Hematopoietic multipotent progenitor cell treated with erythropoietin and hydrocortisone succinate and interleukin-3 and kit ligand, for 8 days (in vitro differentiated cells): ENCODE results near the gene CAPN15.

Experiments
- DNase-seq: peaks from one replicate; pipeline ENCODE4 v3.0.0-alpha.2; 2015

The CAPN15 gene

DNA sequence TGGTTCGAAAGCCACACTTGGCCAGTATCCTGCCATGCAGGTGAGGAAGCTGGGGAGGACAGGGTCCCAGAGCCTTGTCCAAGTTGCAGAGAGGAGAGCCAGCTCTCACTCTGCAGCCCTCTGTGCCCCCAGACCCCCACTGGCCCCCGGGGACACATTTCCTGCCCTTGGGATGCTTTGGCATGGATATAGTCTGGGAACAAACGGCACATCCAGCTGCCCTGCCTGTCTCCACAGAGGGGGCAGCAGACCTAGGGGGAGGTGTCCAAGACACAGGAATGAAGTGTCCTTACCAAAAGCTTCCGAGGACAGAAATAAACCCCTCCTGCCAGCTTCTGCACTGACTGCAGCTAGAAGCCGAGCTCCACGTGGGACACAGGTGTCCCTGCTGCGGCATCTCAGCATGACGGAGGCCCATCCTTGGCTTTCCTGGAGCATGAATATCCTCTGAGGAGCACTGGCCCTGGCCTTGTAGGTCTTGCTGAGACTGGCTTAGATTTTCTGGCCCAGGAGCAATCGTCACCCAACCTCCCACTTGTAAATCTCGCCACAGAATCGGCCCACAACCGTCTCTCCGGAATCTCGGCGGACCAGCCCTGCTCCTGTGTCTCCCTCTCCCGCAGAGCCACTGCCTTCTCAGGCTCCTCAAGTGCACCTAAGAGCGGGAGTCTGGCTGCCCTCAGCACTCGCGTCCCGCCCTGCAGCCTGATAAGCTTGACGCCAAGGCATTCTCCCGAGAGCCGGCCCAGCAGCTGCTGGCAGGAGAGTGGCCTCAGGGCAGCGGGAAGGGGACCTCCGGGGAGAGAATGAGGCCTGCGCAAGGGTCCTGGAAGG is 1.1 kb upstream of the CAPN15 start:
- peak; percentile 80 for DNase-seq

DNA sequence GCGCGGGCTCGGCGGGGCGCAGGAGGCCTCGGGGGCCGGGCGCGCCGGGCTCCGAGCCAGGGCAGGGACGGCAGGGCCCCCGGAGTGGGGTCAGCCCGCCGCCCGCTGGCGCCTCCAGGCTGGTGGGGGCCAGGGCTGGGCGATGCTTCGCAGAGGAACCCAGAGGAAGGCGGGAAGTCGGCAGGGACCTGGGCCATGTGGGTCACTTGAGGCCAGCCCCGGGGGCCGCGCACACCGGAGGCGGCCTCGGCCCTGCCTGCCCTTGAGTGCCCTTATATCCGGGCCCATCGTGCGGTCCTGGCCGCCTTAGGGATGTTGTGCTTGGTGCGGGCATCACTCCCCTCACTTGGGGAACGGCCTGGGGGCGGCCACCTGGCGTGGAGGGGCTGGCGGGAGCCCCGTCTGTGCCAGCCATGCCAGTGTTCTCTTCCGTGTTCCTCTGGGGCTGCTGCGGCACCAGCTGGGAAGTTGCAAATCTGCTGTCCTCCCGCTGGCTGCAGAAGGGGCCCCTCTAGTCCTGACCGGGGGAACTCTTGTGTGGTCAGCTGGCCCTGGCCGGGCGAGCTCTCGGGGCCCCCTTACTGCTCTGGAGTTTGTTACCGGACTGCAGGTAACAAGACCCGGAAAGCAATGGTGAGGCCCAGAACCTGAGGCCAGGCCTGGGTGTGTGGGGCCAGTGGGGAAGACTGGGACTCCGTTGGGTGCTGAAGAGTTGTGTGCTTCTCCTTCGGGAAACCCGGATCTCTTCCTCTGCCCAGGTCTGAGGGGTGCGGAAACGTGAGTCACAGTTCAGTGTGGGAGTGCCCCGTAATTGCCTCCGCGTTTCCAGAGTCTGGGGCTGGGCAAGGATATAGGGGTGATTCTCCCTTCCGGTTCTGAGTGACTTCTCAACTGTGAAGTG is 849 bp downstream of the CAPN15 start:
- DNase-seq = peak; percentile 74

DNA sequence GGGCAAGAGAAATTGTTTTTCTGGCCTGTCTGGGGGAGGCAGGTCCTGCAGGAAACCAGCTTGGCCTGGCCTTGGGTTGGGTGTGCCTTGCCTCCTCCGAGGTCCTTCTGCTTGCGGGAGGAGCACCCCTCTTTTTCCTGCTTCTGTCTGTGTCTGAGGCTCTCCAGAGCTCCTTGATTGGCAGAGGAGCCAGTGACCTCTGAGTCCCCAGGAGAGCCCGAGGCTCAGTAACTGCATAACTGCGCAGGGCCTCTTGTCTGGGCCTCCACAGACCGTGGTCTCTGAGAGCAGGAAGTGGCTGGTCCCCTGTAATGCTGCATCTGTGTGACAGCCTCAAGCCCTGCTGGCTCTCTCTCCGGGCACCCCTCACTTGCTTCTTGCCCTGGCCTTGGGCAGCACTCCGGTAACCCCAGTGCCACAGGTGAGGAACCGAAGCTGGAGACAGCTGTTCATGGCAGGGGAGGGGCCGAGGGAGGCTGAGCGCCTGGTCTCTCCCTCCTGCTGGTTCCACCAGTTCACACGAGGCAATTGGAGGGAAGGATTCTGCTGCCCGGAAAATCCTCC is 1.6 kb downstream of the CAPN15 start:
- no peak for DNase-seq

DNA sequence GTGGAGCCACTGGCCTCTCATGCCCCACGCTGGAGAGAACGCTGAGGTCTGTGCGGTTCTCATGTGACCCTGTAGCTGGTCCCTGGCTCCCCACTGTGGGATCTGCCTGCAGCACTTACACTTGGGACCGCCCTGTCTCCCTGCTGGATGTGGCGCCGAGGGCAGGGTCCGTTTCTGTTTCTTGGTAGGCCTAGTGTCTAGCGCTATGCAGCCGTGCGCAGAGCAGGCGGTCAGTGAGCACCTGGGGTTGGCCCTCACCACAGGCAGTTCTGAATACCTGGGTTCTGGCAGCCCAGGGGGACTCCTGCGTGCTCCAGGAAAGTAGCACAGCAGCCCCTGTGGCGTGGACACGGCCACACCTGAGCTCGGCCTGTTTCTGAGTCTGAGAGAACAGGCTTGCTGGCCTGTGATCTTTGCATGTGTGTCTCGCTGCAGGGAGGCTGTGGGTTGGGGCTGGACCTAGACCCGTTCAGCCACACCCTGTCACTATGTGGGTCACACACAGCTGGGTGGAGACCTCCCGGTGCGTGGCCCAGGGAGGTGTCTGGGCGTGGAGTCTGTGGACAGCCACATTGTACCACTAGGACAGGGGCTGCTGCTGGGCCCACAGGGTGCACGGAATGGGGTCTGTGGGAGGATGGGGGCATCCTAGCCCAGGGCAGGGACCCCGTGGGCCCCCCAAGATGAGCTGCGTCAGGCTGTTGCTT is 2.8 kb downstream of the CAPN15 start:
- DNase-seq = peak; percentile 43

DNA sequence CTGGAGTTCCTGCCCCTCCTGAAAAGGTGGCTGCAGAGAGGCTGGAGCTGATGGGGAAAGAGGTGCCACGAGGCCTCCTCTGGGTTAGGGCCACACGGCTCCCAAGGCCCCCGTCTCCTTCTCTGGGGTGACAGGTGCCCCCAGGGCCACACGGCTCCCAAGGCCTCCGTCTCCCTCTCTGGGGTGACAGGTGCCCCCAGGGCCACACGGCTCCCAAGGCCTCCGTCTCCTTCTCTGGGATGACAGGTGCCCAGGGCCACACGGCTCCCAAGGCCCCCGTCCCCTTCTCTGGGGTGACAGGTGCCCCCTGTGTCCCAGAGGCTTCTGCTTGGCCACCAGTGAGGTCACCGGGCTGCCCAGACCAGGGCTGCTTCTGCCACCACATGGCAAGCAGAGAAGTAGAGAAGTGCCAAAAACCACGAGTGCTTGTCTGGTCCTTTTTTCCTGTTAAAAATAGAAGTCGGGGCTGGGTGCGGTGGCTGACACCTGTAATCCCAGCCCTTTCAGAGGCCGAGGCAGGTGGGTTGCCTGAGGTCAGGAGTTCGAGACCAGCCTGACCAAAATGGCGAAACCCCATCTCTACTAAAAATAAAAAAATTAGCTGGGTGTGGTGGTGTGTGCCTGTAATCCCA is 4.1 kb downstream of the CAPN15 start:
- DNase-seq = no peak

DNA sequence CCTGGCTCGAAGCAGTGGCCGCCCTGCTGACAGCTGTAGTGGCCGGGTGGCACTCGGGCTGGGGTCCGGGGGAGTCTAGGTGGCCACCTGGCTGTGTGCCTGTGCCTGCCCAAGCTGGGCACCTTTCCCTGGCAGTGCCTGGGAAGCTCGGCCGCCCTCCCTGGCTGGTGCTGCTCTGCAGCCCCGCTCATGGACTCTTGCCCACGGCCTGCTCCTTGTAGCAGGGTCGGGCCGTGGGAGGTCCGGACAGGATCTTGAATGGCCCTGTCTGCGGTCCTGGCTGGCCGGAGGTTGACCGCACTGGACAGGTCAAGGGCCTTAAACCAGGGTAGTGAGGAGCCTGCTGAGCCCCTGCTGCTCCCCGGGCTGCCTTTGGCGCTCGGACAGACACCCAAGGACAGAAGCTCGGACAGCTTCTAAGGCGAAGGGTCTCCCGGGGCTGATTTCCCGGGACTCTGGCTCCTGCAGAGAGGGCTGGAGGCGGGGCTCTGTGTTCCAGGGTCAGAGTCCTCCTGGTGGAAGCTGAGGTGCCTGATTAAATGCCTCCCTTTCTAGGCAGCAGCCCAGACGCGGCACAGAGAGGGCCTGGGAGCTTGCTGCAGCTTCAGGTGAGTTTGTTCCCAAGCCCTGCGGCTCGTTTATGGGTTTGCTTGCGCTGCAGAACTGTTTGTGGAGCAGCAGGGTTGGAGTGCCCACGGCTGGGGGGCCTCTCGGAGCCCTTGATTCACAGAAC is 6.0 kb downstream of the CAPN15 start:
- no peak for DNase-seq

DNA sequence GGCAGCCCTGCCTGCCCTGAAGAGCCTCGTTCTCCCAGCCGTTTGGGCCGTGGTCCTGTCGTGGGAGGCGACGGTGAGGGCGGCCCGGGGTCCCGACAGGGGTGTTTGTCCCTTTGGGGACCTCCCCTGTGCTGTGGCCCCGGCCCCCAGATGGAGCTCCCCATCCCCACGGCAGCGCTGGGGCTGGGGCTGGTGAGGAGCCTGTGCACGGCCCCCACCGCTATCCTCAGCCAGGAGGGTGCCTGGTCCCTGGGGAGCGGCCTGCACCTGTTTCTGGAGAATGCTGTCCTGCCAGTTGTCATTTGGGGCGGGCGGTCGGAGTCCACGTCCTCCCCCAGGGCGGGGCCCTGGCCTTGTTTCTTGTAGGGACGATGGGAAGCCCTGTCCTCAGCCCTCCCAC is 6.6 kb downstream of the CAPN15 start:
- no peak for DNase-seq

DNA sequence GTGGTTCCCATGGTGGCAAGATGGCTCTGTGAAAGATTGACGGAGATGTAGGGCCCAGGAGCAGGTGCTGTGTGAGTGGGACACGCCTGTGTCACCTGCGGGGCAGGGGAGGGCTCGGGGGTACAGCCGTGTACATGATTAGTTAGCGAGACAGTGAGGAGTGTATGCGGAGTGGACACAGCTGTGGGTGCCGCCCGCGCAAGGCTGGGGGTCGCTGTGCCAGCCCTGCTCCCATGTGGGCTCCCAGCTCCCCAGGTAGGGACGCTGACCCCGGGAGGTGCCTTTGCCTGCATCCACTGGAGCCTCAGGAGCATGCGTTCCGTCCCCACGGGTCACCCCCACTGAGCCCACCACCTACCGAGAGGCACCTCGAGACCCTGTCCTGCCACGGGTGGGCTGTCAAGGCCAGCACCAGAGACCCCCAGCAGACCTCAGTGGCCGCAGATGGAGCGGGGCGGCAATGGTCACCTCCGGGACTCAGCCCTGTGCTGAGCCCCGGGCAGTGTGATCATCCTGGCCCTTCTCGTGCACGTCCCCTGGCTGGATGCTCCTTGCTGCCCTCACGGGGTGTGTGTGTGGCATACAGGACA is 7.4 kb downstream of the CAPN15 start:
- DNase-seq = no peak

DNA sequence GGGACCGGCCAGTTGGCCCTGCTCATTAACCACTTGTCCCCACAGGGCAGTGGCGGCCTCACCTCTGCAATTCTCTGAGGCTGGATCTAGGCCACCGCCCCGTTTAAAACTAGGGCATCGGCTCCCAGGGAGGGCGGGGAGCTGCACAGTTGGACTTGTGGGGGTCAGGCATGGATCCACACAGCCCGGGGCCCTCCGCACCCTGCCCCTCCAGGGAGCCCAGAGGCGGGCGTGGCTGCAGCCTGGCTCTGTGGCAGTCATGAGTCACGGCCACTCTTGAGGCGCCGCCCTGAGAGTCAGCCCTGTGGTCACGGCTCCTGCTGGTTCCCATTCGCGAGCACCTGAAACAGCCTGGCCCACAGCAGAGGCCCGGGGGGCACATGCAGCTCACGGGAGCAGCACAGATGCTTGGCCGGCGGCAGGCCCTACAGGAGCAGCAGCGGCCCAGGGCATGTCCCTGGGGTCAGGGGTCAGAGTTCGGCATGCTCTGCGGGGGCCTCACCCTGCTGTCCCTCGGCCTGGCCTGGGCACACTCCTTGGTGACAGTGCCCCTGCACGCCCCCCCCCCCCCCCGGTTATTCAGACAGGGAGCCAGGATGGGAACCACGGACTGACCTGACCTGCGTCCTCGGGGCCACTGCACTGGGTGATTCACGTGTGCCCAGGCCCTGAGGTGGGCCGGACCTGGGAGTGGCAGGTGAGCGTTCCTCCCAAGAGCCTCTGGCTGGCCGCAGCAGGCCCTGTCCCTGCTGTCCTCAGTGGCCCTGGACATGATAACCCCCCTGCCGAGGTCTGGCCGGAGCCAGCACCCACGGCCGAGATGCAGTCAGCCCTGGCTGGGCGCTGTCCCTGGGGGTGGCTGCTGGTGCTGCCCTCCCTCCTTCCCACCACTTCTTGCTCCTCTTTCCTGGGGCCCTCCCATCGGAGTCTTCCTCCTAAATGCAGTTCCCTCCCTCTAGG is 8.2 kb downstream of the CAPN15 start:
- peak; percentile 84 for DNase-seq

DNA sequence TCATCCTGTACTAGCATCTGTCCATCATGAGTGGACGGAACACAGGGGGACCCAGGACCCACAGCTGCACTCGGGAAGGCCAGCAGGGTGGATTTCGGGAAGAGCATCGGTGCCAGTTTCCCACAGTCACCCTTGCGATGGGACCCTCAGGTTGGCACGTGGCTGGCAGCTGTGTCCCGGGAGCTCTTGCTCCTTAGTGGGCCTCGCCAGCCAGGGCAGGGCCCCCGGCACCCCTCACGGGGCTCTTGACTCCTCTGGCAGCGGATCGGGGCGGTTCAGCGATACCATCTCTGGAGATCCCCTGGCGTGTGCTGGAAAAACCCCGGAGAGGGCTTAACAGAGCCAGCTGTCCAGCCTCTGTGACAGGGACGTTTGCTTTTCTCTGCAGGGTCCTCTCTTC is 9.2 kb downstream of the CAPN15 start:
- no peak for DNase-seq

DNA sequence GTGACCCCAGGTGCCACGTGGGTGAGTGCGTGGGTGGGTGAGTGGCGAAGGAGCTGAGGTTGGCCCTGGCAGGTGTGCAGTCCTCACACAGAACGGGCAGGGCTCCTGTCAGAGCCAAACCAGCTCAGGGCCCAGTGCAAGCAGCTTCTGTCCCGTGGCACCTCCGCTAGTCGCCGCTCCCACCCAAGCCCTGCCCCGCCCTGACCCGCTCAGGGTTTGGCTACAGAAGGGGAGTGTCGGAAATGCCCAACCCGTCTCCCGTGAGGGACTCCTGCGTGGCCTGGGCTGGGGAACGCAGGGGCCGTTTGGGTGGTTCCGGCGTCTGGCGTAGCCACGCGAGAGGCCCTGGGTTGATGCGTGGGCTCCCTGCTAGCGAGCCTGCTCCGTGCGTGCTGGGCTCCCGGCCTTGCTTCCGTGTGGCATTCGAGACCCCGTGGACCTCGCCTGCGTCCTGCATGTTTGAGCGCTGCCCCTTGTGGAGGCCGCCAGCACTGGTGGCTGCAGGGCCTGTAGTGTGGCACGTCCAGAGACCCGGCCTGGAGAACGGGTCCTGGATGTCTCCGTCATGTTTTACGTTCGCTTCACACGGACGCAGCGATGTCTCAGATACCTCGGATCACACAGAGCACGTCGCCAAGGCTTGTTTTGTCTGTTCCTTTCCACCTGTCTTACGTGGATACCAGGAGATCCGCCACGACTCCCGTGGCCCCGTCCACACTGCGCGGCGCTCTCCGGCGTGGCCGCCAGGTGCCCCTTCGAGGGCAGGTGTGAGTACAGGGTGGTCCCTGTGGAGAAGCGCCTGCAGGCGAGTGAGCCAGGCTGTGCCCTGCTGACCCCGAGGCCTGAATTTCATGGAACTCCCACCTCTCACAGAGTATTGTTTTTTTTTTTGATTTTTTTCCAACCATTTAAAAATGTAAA is 10.2 kb downstream of the CAPN15 start:
- DNase-seq = no peak

DNA sequence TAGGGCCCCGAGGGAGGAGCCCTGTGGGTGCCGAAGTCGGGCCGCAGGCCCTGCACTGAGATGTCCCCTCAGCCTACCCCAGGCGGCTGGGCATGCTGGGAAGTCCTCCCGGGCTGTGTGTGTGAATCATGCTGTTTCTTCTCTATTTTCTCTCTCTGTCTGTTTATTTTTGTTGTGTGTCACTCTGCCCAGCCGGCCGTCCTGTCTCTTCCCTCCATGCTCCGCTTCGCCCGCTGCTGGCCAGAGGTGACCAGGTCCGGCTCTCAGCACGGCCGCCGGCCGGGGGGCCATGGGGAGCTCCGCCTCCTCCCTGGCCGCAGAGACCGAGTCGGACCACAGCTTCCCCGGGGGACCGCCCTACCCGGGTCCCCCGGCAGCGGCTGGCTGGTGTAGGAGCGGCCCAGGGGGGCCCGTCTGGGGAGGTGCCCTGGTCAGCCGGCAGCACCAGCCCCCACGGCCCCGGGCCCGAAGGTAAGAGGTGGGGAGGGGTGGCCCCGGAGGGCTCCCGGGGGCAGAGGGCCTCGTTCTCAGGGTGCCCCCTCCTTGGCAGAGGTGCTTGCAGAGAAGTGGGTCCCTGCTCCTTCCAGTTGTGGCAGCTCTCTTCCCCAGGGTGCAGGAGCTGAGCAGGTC is 12.5 kb downstream of the CAPN15 start:
- no peak for DNase-seq

DNA sequence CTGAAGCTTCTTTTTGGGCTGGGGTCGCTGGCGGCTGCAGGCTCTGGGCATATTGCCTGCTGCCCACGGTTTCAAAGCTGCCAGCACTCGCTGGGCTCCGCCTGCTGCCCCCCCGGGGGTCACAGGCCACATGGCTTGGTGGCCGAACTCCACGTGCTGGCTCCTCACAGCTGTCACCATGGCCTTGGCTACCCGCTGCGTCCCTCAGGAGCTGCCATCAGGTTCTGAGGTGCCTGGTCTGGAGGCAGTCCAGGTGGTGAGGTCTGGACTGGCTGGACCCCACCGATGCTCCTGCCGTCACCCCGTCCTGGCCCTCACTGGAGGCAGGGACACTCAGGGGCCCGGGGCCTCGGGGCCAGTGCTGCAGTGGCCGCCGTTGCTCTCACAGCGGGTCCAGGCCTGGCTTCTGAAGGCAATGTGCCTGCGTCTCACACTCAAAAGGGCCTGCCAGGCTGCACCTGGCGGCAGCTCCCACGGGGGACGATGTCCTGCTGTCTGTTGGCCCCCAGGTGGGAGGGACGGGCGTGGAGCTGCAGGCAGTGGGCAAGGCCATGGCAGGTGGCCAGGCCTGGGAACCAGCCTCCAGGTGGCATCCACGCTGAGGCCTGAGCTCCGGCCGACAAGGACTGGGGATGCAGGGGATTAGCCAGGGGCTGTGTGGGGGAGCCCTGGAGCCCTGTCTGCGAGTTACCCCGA is 13.3 kb downstream of the CAPN15 start:
- DNase-seq = no peak

DNA sequence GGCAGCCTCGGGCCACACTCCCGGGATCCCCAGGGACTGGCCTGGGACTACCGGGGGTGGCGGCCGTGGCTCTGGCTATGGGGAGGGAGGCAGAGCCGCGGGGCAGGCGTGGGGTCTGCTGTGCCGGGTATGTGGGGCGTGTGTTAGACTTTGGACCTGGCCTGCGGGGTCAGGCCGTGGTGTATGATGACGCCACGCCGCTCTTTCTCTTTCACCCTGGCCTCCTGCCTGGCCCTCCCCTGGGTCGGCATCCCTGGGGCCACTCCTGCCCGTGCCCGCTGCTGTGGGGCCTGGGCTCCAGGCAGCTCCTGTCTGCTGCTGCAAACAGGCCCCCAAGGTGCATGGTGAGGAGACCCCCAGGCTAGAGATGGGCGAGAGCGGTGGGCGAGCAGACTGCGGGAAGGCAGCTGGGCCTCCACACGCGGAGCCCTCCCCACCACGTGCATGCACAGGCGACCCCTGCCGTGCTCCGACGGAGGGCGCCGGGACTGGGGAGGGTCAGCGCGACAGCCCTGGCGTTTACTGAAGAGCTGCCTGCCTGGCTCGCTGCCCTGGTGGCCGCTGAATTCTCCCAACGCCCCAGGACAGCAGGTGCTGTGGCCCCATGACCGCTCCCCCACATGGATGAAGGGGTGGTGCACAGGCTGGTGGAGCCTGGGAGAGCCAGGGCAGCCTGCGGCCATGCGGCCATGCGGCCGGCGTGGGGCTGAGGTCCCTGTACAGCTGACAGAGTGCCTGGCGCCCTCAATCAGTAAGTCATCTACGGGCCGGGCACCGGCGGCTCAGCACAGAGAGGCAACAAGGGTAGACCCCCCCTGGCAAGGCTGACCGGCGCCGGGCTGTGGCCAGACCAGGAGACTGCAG is 16.0 kb downstream of the CAPN15 start:
- DNase-seq = no peak

DNA sequence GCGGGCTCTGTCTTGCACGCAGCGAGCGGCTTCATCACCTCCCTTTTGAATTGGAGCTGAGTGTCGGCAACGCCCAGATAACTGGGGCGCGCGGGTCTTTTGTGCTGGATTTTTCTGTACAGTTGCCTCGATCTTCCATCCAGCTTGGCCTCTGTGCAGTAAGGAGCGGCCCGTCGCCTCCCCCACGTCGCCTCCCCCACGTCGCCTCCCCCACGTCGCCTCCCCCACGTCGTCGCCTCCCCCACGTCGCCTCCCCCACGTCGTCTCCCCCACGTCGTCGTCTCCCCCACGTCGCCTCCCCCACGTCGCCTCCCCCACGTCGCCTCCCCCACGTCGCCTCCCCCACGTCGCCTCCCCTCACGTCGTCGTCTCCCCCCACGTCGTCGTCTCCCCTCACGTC is 17.0 kb downstream of the CAPN15 start:
- no peak for DNase-seq

DNA sequence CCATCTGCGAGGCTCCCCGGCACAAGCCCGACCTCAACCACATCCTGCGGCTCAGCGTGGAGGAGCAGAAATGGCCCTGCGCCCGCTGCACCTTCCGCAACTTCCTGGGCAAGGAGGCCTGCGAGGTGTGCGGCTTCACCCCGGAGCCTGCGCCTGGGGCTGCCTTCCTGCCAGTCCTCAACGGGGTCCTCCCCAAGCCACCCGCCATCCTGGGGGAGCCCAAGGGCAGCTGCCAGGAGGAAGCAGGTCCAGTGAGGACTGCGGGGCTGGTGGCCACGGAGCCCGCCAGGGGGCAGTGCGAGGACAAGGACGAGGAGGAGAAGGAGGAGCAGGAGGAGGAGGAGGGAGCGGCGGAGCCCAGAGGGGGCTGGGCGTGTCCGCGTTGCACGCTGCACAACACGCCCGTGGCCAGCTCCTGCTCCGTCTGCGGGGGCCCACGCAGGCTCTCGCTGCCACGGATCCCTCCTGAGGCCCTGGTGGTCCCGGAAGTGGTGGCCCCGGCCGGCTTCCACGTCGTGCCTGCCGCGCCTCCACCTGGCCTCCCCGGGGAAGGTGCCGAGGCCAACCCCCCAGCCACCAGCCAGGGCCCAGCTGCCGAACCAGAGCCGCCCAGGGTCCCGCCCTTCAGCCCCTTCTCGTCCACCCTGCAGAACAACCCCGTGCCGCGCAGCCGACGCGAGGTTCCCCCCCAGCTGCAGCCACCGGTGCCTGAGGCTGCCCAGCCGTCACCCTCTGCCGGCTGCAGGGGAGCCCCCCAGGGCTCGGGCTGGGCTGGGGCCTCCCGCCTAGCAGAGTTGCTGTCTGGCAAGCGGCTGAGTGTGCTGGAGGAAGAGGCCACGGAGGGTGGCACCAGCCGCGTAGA is 19.6 kb downstream of the CAPN15 start:
- DNase-seq = peak; percentile 69
